HCEC 1CT (cell line): ENCODE data around the gene P4HB.
"Not testable (repeated sequence)": the region's sequence is repeated elsewhere in the genome, so short reads cannot be mapped to it uniquely, and the experiment has no call there.

ENCODE experiments used
- DNase-seq: peaks from one replicate; pipeline ENCODE4 v3.0.0-alpha.2; 2017

The P4HB gene

GRCh38 chr17:81844887-81845286 is 15.4 kb downstream of the P4HB start:
- no peak for DNase-seq

- DNase-seq: no peak
Observed at GRCh38 chr17:81844327-81844851, 15.9 kb downstream of the P4HB start.

GRCh38 chr17:81843713-81844326 is 16.5 kb downstream of the P4HB start:
- no peak for DNase-seq

- peak; percentile 68 for DNase-seq
Observed at GRCh38 chr17:81842725-81843504, 17.4 kb downstream of the P4HB start.

- no peak for DNase-seq
Observed at GRCh38 chr17:81842378-81842724, 18.0 kb downstream of the P4HB start.

GRCh38 chr17:81841866-81842265 is 18.5 kb downstream of the P4HB start:
- DNase-seq: no peak

- no peak for DNase-seq
Observed at GRCh38 chr17:81840826-81841778, 19.2 kb downstream of the P4HB start.

- not testable (repeated sequence) for DNase-seq
Observed at GRCh38 chr17:81840059-81840458, 20.3 kb downstream of the P4HB start.

- no peak for DNase-seq
Observed at GRCh38 chr17:81839301-81839700, 21.0 kb downstream of the P4HB start.

GRCh38 chr17:81838753-81839255 is 21.5 kb downstream of the P4HB start:
- DNase-seq: no peak

- peak; percentile 13 for DNase-seq
Observed at GRCh38 chr17:81837641-81838040, 22.7 kb downstream of the P4HB start.

GRCh38 chr17:81834831-81835267 is 25.5 kb downstream of the P4HB start, which contains the start of gene PPP1R27:
PPP1R27 (minus strand) TSS chr17:81835050; CDS start chr17:81834953, 97 bp downstream.
- no peak for DNase-seq

GRCh38 chr17:81833921-81834830 is 26.2 kb downstream of the P4HB start:
- no peak for DNase-seq

GRCh38 chr17:81833160-81833920 is 27.0 kb downstream of the P4HB start, which contains the start of gene MCRIP1:
MCRIP1 (minus strand) TSS chr17:81833291; CDS start chr17:81824506, 8,785 bp downstream.
- DNase-seq: peak; percentile 92

- DNase-seq: peak; percentile 24
Observed at GRCh38 chr17:81832608-81833159, 27.7 kb downstream of the P4HB start.

GRCh38 chr17:81831957-81832607 is 28.3 kb downstream of the P4HB start:
- peak; percentile 39 for DNase-seq

- DNase-seq: no peak
Observed at GRCh38 chr17:81831563-81831956, 28.8 kb downstream of the P4HB start.

- no peak for DNase-seq
Observed at GRCh38 chr17:81829858-81830257, 30.5 kb downstream of the P4HB start.

GRCh38 chr17:81828656-81829055 is 31.7 kb downstream of the P4HB start:
- DNase-seq: no peak
